Lower lobe of right lung (tissue), 2 donors: ENCODE data around the gene TWNK. TPM values are rescaled to one million over a fixed set of nuclear protein-coding genes. Genes with fewer than 3 reads are reported as not detected.

Experiments used
- ATAC-seq, 2 donors: fragments of 200-7000 bp; cut with Tn5 transposase; one replicate each; pipeline ENCODE4 v1.9.1; 2020 to 2022; ENCODE audit warnings: mild to moderate bottlenecking in 2 of 2, moderate library complexity in 2 of 2
- DNase-seq: peaks from one replicate; pipeline ENCODE4 v3.0.0-alpha.2; 2020
- H3K27ac ChIP-seq: fragments of 200-600 bp; one replicate; pipeline ENCODE4 v1.8.0; 2022
- H3K27me3 ChIP-seq: fragments of 200-600 bp; one replicate; pipeline ENCODE4 v1.8.0; 2022; ENCODE audit warnings: low read depth
- H3K36me3 ChIP-seq: fragments of 200-600 bp; one replicate; pipeline ENCODE4 v1.8.0; 2022; ENCODE audit warnings: mild to moderate bottlenecking
- H3K4me1 ChIP-seq: fragments of 200-600 bp; one replicate; pipeline ENCODE4 v1.8.0; 2022
- H3K4me3 ChIP-seq: fragments of 200-600 bp; one replicate; pipeline ENCODE4 v1.8.0; 2022; ENCODE audit warnings: mild to moderate bottlenecking
- H3K9me3 ChIP-seq: fragments of 200-600 bp; one replicate; pipeline ENCODE4 v1.8.0; 2022
- CTCF ChIP-seq: fragments of 200-600 bp; IDR thresholded peaks from one replicate; pipeline ENCODE4 v1.8.0; 2022; ENCODE audit warnings: antibody characterized with exemption, mild to moderate bottlenecking
- intact Hi-C: fragments of 100-400 bp; cut with DNase I; formaldehyde crosslinking; loops from one replicate; pipeline ENCODE4 v1.11.0; 2022
- total RNA-seq: library from RNA; stranded (reverse); fragmentation: NEBNext Ultra II Directional; extraction: Animal tissue kit (Norgen Biotek cat#: 25700); gene quantifications from one replicate; pipeline ENCODE4 v1.2.1, GENCODE V29; 2021
- donor health status: DM: no; HTN: yes; CAD: no; lungs with severe emphysema.

The TWNK gene
- total RNA-seq, 1 donor from 2014 or later, result 5.8 TPM

DNA sequence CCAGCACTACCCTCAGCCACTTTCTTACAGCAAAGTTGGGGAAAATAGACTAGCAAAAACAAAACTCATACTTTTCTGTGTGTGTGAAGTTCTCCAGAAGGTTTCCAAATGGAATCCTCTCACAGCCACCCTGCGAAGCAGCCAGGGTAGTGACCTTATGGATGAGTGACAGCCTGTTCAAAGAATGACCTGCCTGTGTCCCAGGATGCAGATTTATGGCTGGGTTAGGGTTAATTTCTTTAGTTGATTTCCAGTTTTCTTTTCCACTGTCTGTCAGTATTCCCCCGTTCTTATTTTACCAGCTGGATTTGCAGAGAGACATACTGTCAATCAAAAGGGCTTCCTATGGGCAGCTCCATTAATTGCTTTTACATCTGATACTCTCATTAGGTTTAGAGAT is 20.5 kb upstream of the TWNK start:
- H3K27me3 ChIP-seq, result peaks cover 5% of the 10 kb centered on the region
- H3K27ac ChIP-seq, result no peak overlapping the region
- H3K36me3 ChIP-seq, result peaks cover 34% of the 10 kb centered on the region
- H3K4me3 ChIP-seq, result no peak overlapping the region
- no peaks in the 10 kb centered on the region for H3K9me3 ChIP-seq
- H3K4me1 ChIP-seq, result peaks cover 17% of the 10 kb centered on the region
- intact Hi-C loops, result no loop called here
- no peak for TF ChIP-seq CTCF
- DNase-seq, result no peak
- no peak for ATAC-seq

DNA sequence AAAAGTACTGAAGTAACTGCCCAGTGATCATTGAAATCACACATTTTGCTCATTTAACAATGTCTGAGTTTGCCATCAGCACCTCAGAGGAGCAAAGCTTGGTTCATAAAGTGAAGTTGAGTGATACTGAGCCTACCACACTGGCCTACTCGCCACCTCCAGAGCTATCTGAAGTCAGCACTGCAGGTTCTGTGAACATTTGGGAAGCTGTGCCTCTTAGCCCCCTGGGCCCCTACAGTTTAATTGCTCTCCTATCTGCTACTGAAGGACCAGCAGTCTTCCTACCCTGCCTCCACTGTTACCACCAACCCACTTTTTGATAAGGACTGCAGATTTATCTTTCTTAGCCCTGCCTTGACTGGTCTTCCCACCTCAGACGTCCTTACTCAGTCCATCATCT is 20.0 kb upstream of the TWNK start:
- Histone ChIP-seq H3K36me3 (peaks cover 30% of the 10 kb centered on the region), H3K27ac (no peak overlapping the region)
- TF ChIP-seq CTCF, result no peak

GRCh38 chr10:100968062-100968736 is 19.1 kb upstream of the TWNK start:
- Histone ChIP-seq H3K9me3 (no peaks in the 10 kb centered on the region), H3K36me3 (peaks cover 21% of the 10 kb centered on the region), H3K27me3 (peaks cover 5% of the 10 kb centered on the region), H3K4me1 (peaks cover 17% of the 10 kb centered on the region), H3K27ac (no peak overlapping the region), H3K4me3 (no peak overlapping the region)
- TF ChIP-seq CTCF, result no peak
- no peak for DNase-seq
- intact Hi-C loops, result no loop called here
- no peak for ATAC-seq

More for the DNA sequence above, 20.0 kb upstream of the TWNK start:
- Histone ChIP-seq H3K27me3 (peaks cover 5% of the 10 kb centered on the region), H3K9me3 (no peaks in the 10 kb centered on the region), H3K4me1 (peaks cover 17% of the 10 kb centered on the region), H3K4me3 (no peak overlapping the region)
- intact Hi-C loops, result no loop called here
- DNase-seq (no peak), ATAC-seq (no peak)

GRCh38 chr10:100968863-100969186 is 18.5 kb upstream of the TWNK start:
- peaks cover 17% of the 10 kb centered on the region for H3K4me1 ChIP-seq
- no peak overlapping the region for H3K27ac ChIP-seq
- H3K9me3 ChIP-seq, result no peaks in the 10 kb centered on the region
- intact Hi-C loops, result no loop called here
- no peak for TF ChIP-seq CTCF
- H3K36me3 ChIP-seq, result peaks cover 15% of the 10 kb centered on the region
- H3K27me3 ChIP-seq, result peaks cover 5% of the 10 kb centered on the region
- peak; percentile 29 to 31 for ATAC-seq
- no peak for DNase-seq
- peak overlapping the region; percentile 72 for H3K4me3 ChIP-seq

DNA sequence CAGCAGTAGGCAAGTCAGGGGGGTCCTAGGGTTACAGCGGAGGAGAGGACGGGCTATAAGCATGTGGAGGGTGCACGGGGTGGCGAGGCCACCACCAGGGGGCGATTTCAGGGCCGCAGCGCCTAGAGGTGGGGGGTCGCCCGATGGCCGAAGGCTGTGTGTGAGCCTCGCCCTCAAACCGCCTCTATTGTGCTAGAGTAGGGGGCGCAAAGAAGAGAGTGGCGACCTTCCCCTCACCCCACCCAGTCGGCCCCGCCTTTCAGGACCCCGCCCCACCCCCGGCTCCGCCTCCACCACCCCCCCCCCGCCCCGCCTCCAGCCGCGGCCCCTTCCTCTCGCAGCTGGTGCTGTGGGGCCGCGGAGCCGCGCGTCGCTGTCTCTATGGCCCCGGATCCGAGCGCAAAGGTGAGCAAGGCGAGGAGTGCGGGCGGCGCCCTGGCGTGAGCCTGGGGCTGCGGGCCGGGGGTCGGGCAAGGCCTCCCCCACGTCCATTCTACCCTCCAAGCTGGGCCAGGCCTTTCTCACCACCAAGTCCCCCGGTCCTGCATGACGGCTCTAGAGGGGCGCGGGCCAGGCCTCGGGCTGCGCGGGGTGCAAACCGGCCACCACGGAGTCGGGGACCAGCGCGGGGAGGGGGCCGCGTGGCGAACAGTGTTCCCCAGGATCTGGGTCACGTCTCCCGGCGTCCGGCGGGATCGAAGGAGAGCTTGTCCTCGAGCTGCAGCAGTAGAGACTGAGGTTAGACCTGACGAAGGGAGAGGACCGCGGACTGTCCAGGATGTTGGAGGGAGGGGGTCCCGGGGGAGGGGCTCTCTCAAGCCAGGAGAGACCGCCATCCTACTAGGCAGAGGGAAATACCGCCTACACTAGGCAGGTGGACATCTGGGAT is 17.9 kb upstream of the TWNK start, which contains the start of gene SEMA4G:
Gene SEMA4G (plus strand): TSS at position 318 of the 889 bp plus-strand sequence. CDS start 3,409 bp downstream, outside the sequence.
- TF ChIP-seq CTCF, result peak; percentile 70
- no peak within 1 kb of the TSS for H3K27ac ChIP-seq
- DNase-seq, result peak; percentile 60

More for the DNA sequence above, 17.9 kb upstream of the TWNK start, which contains the start of gene SEMA4G:
- peak; percentile 83 to 85 for ATAC-seq
- H3K27me3 ChIP-seq, result peaks cover 5% of the 10 kb centered on the region
- peaks cover 17% of the 10 kb centered on the region for H3K4me1 ChIP-seq
- intact Hi-C loops, result no loop called here
- no peaks in the 10 kb centered on the region for H3K9me3 ChIP-seq
- H3K36me3 ChIP-seq, result peaks cover 10% of the 10 kb centered on the region
- peak within 1 kb of the TSS; percentile 72 for H3K4me3 ChIP-seq
